ENCODE data around the gene LDHAL6B.

Gene LDHAL6B

GRCh38 chr15:59230531-59231055, 23.9 kb downstream of the LDHAL6B start:
- Histone ChIP-seq H3K36me3 (no peaks in the 10 kb centered on the region), H3K27me3 (ENCODE audit: insufficient read depth, low read depth, severe bottlenecking) (no peaks in the 10 kb centered on the region), H3K27ac (no peak overlapping the region), H3K4me3 (ENCODE audit: low read depth, low read length) (no peak overlapping the region), H3K9me3 (ENCODE audit: severe bottlenecking) (no peaks in the 10 kb centered on the region)
- TF ChIP-seq, protein P1, sequence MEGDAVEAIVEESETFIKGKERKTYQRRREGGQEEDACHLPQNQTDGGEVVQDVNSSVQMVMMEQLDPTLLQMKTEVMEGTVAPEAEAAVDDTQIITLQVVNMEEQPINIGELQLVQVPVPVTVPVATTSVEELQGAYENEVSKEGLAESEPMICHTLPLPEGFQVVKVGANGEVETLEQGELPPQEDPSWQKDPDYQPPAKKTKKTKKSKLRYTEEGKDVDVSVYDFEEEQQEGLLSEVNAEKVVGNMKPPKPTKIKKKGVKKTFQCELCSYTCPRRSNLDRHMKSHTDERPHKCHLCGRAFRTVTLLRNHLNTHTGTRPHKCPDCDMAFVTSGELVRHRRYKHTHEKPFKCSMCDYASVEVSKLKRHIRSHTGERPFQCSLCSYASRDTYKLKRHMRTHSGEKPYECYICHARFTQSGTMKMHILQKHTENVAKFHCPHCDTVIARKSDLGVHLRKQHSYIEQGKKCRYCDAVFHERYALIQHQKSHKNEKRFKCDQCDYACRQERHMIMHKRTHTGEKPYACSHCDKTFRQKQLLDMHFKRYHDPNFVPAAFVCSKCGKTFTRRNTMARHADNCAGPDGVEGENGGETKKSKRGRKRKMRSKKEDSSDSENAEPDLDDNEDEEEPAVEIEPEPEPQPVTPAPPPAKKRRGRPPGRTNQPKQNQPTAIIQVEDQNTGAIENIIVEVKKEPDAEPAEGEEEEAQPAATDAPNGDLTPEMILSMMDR (IDR thresholded peaks at IDR 0.05; ENCODE audit: low read depth, low read length): no peak
- DNase-seq: no peak

- H3K4me3 ChIP-seq (ENCODE audit: low read depth, low read length): no peak overlapping the region
- H3K9me3 ChIP-seq (ENCODE audit: severe bottlenecking): no peaks in the 10 kb centered on the region
- no peaks in the 10 kb centered on the region for H3K27me3 ChIP-seq (ENCODE audit: insufficient read depth, low read depth, severe bottlenecking)
- no peak overlapping the region for H3K27ac ChIP-seq
- H3K36me3 ChIP-seq: no peaks in the 10 kb centered on the region
- no peak for DNase-seq
- TF ChIP-seq, protein P1 (IDR thresholded peaks at IDR 0.05; ENCODE audit: low read depth, low read length): no peak
Measured at GRCh38 chr15:59232476-59232875, 25.8 kb downstream of the LDHAL6B start.

DNA sequence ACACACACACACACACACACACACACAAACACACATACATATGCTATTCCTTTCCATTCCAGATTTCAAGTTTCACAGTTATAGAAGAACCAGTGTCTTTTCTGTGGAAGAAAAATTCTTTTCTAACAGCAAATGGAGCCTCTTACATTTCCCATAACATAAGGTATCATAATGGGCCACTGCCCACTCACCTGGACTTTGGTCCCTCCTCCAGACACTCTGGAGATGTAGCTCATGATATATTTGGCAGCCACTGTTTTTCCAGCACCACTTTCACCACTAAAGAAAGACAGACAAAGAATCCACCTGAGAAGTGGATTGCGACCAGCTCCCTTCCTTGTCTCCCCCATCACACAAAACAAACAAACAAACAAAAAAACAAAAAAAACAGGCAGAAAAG, 29.8 kb downstream of the LDHAL6B start:
- TF ChIP-seq, protein P1 (IDR thresholded peaks at IDR 0.05; ENCODE audit: low read depth, low read length): no peak
- Histone ChIP-seq H3K36me3 (no peaks in the 10 kb centered on the region), H3K9me3 (ENCODE audit: severe bottlenecking) (no peaks in the 10 kb centered on the region), H3K4me3 (ENCODE audit: low read depth, low read length) (no peak overlapping the region), H3K27ac (no peak overlapping the region), H3K27me3 (ENCODE audit: insufficient read depth, low read depth, severe bottlenecking) (no peaks in the 10 kb centered on the region)
- no peak for DNase-seq

DNA sequence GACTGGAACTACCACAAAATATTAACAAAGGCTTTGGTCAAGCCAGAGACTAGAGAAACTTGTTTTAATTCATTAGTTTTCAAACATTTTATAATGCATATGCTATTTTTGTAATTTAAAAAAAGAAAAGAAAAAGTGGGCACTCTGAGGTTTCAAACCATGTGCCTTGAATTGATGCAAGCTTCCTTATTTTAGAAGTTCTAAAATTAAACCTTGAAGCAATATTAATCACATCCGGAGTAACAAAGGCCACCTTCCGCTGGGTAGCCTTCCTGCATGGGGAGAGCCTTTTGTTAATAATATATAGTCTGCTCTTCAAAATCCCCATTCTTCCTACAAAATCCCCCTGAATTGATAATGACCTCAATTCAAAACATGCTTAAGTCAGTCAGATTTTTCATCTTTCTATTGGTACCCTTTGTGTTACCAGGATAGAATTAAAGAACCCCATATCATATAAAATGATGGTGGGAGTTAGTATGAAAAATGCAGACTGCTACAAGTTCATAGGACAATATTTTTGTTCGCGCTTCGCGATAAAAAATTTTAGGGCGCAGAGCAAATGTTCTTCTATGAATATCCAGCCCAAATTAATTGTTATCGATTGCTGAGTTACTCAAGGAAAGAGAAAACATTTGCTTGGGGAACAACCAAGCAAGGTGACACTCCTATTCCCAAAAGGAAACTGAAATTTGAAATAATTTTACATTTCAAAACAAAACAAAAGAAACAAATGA, 30.6 kb downstream of the LDHAL6B start:
- Histone ChIP-seq H3K4me3 (ENCODE audit: low read depth, low read length) (no peak overlapping the region), H3K27ac (no peak overlapping the region), H3K36me3 (no peaks in the 10 kb centered on the region), H3K9me3 (ENCODE audit: severe bottlenecking) (no peaks in the 10 kb centered on the region), H3K27me3 (ENCODE audit: insufficient read depth, low read depth, severe bottlenecking) (no peaks in the 10 kb centered on the region)
- TF ChIP-seq, protein P1 (IDR thresholded peaks at IDR 0.05; ENCODE audit: low read depth, low read length): no peak
- no peak for DNase-seq

- Histone ChIP-seq H3K9me3 (ENCODE audit: severe bottlenecking) (no peaks in the 10 kb centered on the region), H3K4me3 (ENCODE audit: low read depth, low read length) (no peak overlapping the region), H3K36me3 (no peaks in the 10 kb centered on the region), H3K27me3 (ENCODE audit: insufficient read depth, low read depth, severe bottlenecking) (no peaks in the 10 kb centered on the region), H3K27ac (no peak overlapping the region)
- TF ChIP-seq, protein P1 (IDR thresholded peaks at IDR 0.05; ENCODE audit: low read depth, low read length): no peak
- no peak for DNase-seq
Measured at GRCh38 chr15:59237924-59238331, 31.3 kb downstream of the LDHAL6B start.

DNA sequence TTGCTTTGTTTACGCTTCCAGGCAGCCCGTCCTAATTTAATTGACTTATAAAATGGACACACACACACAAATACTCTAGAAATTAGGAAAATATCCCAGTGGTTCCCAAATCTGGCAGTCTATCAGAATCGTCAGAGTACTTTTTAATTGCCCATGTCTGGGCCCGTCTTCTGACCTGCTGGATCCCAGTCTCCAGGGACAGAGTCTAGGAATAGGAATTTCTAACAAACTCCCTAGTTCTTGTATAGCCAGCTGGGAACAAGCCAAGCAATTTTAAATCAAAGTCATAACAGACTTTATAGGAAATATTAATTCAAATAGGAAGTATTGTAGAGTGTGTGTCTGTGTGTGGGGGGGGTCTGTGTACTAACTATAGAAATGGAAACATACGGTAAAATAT, 33.4 kb downstream of the LDHAL6B start:
- DNase-seq: no peak
- no peak overlapping the region for H3K27ac ChIP-seq
- H3K27me3 ChIP-seq (ENCODE audit: insufficient read depth, low read depth, severe bottlenecking): no peaks in the 10 kb centered on the region
- TF ChIP-seq, protein P1 (IDR thresholded peaks at IDR 0.05; ENCODE audit: low read depth, low read length): no peak
- H3K4me3 ChIP-seq (ENCODE audit: low read depth, low read length): no peak overlapping the region
- H3K9me3 ChIP-seq (ENCODE audit: severe bottlenecking): no peaks in the 10 kb centered on the region
- H3K36me3 ChIP-seq: no peaks in the 10 kb centered on the region

Data from WERI-Rb-1 (cell line).